ENCODE measurements around the gene ZNF766.
A peak's percentile ranks its signal among the peaks of the same experiment; 100 is the strongest.
"Not testable (repeated sequence)": the region's sequence is repeated elsewhere in the genome, so short reads cannot be mapped to it uniquely, and the experiment has no call there.

ZNF766 gene

GRCh38 chr19:52269338-52270261, at the start of gene ZNF766:
Gene ZNF766 (plus strand): TSS chr19:52269587. CDS start chr19:52269614, 27 bp downstream.
- peak; percentile 89 to 96 for DNase-seq (ENCODE audit: extremely low read depth in 1 of 2, low read depth in 1 of 2)

GRCh38 chr19:52219611-52220010, 49.8 kb upstream of the ZNF766 start:
- DNase-seq (ENCODE audit: extremely low read depth in 1 of 2, low read depth in 1 of 2), result no peak

GRCh38 chr19:52221031-52221430, 48.4 kb upstream of the ZNF766 start:
- DNase-seq (ENCODE audit: extremely low read depth in 1 of 2, low read depth in 1 of 2), result no peak

GRCh38 chr19:52221831-52222375, 47.5 kb upstream of the ZNF766 start:
- no peak for DNase-seq (ENCODE audit: extremely low read depth in 1 of 2, low read depth in 1 of 2)

- no peak for DNase-seq (ENCODE audit: extremely low read depth in 1 of 2, low read depth in 1 of 2)
These were observed 45.2 kb upstream of the ZNF766 start for GRCh38 chr19:52224211-52224610.

- DNase-seq (ENCODE audit: extremely low read depth in 1 of 2, low read depth in 1 of 2), result no peak
These were observed 42.7 kb upstream of the ZNF766 start for GRCh38 chr19:52226652-52227051.

GRCh38 chr19:52227196-52227940, 42.0 kb upstream of the ZNF766 start:
- DNase-seq (ENCODE audit: extremely low read depth in 1 of 2, low read depth in 1 of 2), result no peak

- no peak for DNase-seq (ENCODE audit: extremely low read depth in 1 of 2, low read depth in 1 of 2)
These were observed 41.4 kb upstream of the ZNF766 start for GRCh38 chr19:52227980-52228379.

GRCh38 chr19:52229524-52229923, 39.9 kb upstream of the ZNF766 start:
- DNase-seq (ENCODE audit: extremely low read depth in 1 of 2, low read depth in 1 of 2), result no peak

GRCh38 chr19:52230685-52231084, 38.7 kb upstream of the ZNF766 start:
- no peak for DNase-seq (ENCODE audit: extremely low read depth in 1 of 2, low read depth in 1 of 2)

- no peak for DNase-seq (ENCODE audit: extremely low read depth in 1 of 2, low read depth in 1 of 2)
These were observed 38.1 kb upstream of the ZNF766 start for GRCh38 chr19:52231154-52231910.

- no peak for DNase-seq (ENCODE audit: extremely low read depth in 1 of 2, low read depth in 1 of 2)
These were observed 35.0 kb upstream of the ZNF766 start for GRCh38 chr19:52234406-52234805.

GRCh38 chr19:52237197-52237596, 32.2 kb upstream of the ZNF766 start:
- no peak for DNase-seq (ENCODE audit: extremely low read depth in 1 of 2, low read depth in 1 of 2)

GRCh38 chr19:52237771-52238400, 31.5 kb upstream of the ZNF766 start:
- peak in 1 of 2 donors; percentile 14 for DNase-seq (ENCODE audit: extremely low read depth in 1 of 2, low read depth in 1 of 2)

- no peak for DNase-seq (ENCODE audit: extremely low read depth in 1 of 2, low read depth in 1 of 2)
These were observed 25.4 kb upstream of the ZNF766 start for GRCh38 chr19:52244021-52244420.

- DNase-seq (ENCODE audit: extremely low read depth in 1 of 2, low read depth in 1 of 2), result peak in 1 of 2 donors; percentile 42
These were observed 21.1 kb upstream of the ZNF766 start for GRCh38 chr19:52248241-52248640.

- DNase-seq (ENCODE audit: extremely low read depth in 1 of 2, low read depth in 1 of 2), result no peak
These were observed 11.0 kb upstream of the ZNF766 start for GRCh38 chr19:52258426-52258825.

GRCh38 chr19:52265556-52265955, 3.8 kb upstream of the ZNF766 start:
- not testable (repeated sequence) for DNase-seq (ENCODE audit: extremely low read depth in 1 of 2, low read depth in 1 of 2)

GRCh38 chr19:52270266-52270885, 989 bp downstream of the ZNF766 start:
- DNase-seq (ENCODE audit: extremely low read depth in 1 of 2, low read depth in 1 of 2), result no peak

- DNase-seq (ENCODE audit: extremely low read depth in 1 of 2, low read depth in 1 of 2), result no peak
These were observed 3.9 kb downstream of the ZNF766 start for GRCh38 chr19:52273301-52273700.
